SJSA1 (cell line): ENCODE results near the gene IQCM. TPM values are rescaled to one million over a fixed set of nuclear protein-coding genes. Genes with fewer than 3 reads are reported as not detected.
A peak's percentile ranks its signal among the peaks of the same experiment; 100 is the strongest.

Source experiments
- DNase-seq, 2 experiments: peaks; one replicate each; pipeline ENCODE4 v3.0.0-alpha.2; 2015 to 2020; ENCODE audit warnings: low spot score in 2 of 2, low read depth in 1 of 2
- H3K27ac ChIP-seq: fragments of 250-450 bp; sonication (Bioruptor Pico); 2 replicates; pipeline ENCODE4 v1.5.1; 2020; ENCODE audit warnings: mild to moderate bottlenecking, moderate library complexity
- H3K27me3 ChIP-seq: fragments of 250-450 bp; sonication (Bioruptor Pico); replicated peaks from 2 replicates; pipeline ENCODE4 v1.5.1; 2020; ENCODE audit warnings: mild to moderate bottlenecking, moderate library complexity
- H3K36me3 ChIP-seq: fragments of 250-450 bp; sonication (Bioruptor Pico); 2 replicates; pipeline ENCODE4 v1.5.1; 2020; ENCODE audit warnings: mild to moderate bottlenecking
- H3K4me1 ChIP-seq: fragments of 250-450 bp; sonication (Bioruptor Pico); replicated peaks from 2 replicates; pipeline ENCODE4 v1.6.1; 2021; ENCODE audit warnings: mild to moderate bottlenecking
- H3K4me3 ChIP-seq: fragments of 250-450 bp; sonication (Bioruptor Pico); 2 replicates; pipeline ENCODE4 v1.5.1; 2020; ENCODE audit warnings: mild to moderate bottlenecking
- H3K9me3 ChIP-seq: fragments of 250-450 bp; sonication (Bioruptor Pico); replicated peaks from 2 replicates; pipeline ENCODE4 v1.5.1; 2020; ENCODE audit warnings: mild to moderate bottlenecking
- total RNA-seq: library from RNA; depleted of rRNA; stranded (reverse); fragments of >200 nt; shearing (Covaris generic); gene quantifications from 2 replicates; pipeline ENCODE4 v1.2.3, GENCODE V29; 2014

IQCM gene
- total RNA-seq, 1 experiment from 2014 or later, result not detected

DNA sequence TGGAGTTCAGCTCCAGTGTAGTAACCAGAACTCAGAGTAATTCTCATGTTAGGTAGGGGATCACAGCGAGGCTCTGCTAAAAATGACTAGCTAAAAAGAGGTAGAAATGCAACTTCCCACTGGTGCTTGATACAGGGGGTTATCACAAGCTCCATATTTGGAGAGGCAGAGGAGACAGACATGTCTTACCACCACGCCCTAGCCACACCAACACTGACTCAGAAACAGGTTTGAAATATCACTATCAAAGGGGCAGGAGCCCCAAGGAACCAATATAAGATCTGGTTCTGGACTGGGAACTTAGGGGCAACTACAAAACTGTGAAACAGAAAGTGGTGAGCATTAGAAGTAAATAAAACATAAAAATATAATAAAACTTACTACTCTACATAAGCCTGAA is 62.9 kb downstream of the IQCM start:
- H3K36me3 ChIP-seq, result no peaks in the 10 kb centered on the region
- no peak for DNase-seq
- H3K4me1 ChIP-seq, result peaks cover 9% of the 10 kb centered on the region; the same call in 1 of the 2 replicates
- no peak overlapping the region for H3K27ac ChIP-seq
- H3K4me3 ChIP-seq, result no peak overlapping the region
- no peaks in the 10 kb centered on the region for H3K9me3 ChIP-seq
- no peaks in the 10 kb centered on the region for H3K27me3 ChIP-seq

DNA sequence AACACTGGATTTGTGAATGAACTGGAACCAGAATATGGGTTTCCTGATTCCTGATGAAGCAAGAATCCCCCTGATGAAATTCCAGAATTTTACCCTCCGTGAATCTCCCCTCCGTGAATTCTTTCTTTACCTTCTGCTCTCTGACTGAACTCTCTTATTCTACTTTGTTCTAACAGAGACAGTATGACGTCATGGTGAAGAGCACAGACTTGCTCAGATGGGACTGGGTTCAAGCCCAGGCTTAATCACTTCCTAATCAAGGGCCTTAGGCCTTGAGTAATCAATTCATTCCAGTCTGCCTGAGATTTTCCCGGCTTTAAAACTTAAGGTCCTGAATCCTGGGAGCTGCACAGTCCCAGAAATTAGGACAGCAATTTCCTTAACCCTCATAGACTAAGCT is 64.5 kb downstream of the IQCM start:
- no peak for DNase-seq
- Histone ChIP-seq H3K9me3 (no peaks in the 10 kb centered on the region), H3K27me3 (no peaks in the 10 kb centered on the region), H3K27ac (no peak overlapping the region), H3K36me3 (no peaks in the 10 kb centered on the region), H3K4me1 (peaks cover 9% of the 10 kb centered on the region; the same call in 1 of the 2 replicates), H3K4me3 (no peak overlapping the region)

DNA sequence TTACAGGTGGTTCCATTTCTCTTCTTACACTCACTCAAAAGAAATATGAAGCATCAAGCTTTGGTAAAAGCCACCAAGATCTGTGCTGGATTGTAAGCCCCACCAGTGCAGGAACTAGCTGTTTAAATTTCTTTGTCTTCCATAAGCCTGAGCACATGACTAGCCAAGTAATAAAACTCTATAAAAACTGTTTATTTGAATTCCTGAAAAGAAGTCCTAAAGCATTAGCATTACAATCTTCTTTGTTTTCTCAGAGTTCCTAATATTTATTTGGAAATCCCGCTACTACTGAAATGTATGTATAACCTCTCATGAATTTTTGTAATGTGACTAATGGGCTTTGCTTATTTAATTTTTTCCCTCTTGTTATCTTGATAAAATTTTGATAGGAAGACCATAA is 65.9 kb downstream of the IQCM start:
- Histone ChIP-seq H3K9me3 (no peaks in the 10 kb centered on the region), H3K4me1 (peaks cover 9% of the 10 kb centered on the region; the same call in 1 of the 2 replicates), H3K27ac (no peak overlapping the region), H3K27me3 (no peaks in the 10 kb centered on the region), H3K36me3 (no peaks in the 10 kb centered on the region), H3K4me3 (no peak overlapping the region)
- peak in 1 of 2 experiments; percentile 10 for DNase-seq

DNA sequence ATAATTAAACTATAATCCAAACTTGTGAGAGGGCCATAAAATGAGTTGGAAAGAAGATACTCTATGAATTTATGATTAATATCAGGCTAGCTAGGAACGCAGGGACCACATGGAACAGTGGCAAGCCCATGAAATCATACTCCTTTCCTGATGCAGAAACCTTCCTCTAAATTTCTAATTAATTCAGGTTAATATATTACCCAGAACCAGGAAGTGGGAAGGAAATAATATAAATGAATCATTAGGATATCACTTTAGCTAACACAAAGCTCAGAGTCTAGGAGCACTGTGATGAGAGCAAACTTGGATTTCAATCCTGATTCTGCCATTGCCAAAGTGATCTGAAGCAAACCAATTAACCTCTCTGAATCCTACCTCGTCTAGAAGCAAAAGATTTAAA is 68.0 kb downstream of the IQCM start:
- Histone ChIP-seq H3K36me3 (no peaks in the 10 kb centered on the region), H3K4me1 (0 out of 2 replicates have a peak, but pooled peaks cover 5% of the 10 kb centered on the region), H3K9me3 (no peaks in the 10 kb centered on the region), H3K27me3 (no peaks in the 10 kb centered on the region), H3K27ac (no peak overlapping the region), H3K4me3 (no peak overlapping the region)
- DNase-seq, result no peak

DNA sequence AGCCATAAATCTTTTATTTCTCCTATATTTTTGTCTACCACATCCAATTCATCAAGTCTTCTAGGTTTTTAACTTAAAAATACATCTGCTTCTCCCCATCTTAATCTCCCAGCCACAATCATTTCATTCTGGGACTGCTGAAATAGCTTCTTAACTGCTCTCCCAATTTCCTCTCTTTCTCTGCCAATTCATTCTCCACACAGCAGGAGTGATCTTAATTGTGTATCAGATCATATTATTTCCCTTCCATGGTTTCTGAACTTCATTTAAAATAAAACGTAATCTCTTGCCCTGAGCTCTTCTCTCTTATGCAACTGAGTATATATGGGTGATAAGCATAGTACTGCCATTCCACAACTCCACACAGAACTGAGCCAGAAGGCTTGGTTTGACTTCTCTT is 69.4 kb downstream of the IQCM start:
- H3K4me1 ChIP-seq, result 0 out of 2 replicates have a peak, but pooled peaks cover 5% of the 10 kb centered on the region
- H3K4me3 ChIP-seq, result no peak overlapping the region
- H3K9me3 ChIP-seq, result no peaks in the 10 kb centered on the region
- H3K36me3 ChIP-seq, result no peaks in the 10 kb centered on the region
- H3K27me3 ChIP-seq, result no peaks in the 10 kb centered on the region
- H3K27ac ChIP-seq, result no peak overlapping the region
- DNase-seq, result no peak

DNA sequence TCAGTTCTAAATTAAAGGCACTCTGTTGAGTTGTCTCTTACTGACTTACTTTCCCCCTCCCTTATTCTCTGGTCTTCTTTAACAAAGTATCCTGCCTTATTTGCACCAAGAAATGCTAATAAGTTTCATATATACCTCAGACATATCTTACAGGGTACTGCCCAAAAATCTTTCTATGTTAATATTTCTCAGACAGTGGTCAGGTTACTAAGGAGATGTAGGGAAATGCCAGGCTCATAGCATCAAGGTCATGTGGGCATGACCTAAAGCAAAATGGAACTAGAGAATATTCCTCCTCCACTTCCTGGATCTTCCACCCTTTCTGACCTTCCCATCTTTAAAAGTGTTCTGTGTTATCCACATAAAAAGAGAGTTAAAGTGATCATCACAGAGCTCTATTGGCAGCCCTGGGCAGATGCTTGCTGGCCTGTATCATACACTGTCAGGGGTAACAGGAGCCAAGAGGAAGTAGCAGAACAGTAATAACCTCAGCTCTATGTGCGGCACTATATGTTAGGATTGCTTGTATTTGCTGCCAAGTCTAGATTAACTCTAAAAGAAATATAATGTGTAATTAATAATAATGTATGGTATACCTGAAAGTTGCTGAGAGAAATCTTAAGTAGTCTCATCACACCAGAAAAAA is 74.3 kb downstream of the IQCM start:
- Histone ChIP-seq H3K27me3 (no peaks in the 10 kb centered on the region), H3K27ac (no peak overlapping the region), H3K36me3 (no peaks in the 10 kb centered on the region), H3K4me3 (no peak overlapping the region), H3K9me3 (no peaks in the 10 kb centered on the region), H3K4me1 (no peaks in the 10 kb centered on the region)
- no peak for DNase-seq

DNA sequence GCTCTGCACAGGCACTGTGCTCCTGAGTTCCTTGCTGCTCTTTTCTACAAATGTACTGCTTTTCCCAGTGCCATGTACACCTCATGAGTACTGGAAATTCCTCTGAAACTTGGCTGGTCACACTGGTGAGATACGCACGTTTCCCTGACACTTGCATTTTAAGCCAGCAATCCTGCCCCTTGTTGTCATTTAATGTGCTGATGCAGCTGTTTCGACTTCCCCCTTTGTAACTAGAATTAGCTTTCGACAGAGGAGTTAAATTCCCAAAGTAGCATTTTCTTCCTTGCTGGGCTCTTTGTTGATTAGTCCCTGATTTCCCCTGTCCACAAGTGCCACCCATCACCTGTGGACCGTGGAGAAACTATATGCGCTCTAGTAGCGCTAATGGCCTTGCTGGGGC is 77.5 kb downstream of the IQCM start:
- Histone ChIP-seq H3K4me1 (no peaks in the 10 kb centered on the region), H3K4me3 (no peak overlapping the region), H3K27ac (no peak overlapping the region), H3K27me3 (no peaks in the 10 kb centered on the region), H3K36me3 (no peaks in the 10 kb centered on the region), H3K9me3 (no peaks in the 10 kb centered on the region)
- no peak for DNase-seq

DNA sequence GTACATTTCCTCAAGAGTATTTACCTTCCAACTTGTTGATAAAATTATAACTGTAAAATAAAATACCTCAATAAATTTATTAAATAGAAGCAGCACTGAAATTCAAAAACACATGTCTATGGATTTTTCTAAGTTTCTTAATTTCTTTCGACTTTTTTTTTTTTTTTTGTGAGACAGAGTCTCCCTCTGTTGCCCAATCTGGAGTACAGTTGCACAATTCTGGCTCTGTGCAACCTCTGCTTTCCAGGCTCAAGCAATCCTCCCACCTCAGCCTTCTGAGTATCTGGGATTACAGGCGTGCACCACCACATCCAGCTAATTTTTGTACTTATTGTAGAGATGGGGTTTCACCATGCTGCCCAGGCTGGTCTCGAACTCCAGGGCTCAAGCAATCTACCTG is 79.8 kb downstream of the IQCM start:
- Histone ChIP-seq H3K36me3 (no peaks in the 10 kb centered on the region), H3K27me3 (no peaks in the 10 kb centered on the region), H3K4me3 (no peak overlapping the region)

DNA sequence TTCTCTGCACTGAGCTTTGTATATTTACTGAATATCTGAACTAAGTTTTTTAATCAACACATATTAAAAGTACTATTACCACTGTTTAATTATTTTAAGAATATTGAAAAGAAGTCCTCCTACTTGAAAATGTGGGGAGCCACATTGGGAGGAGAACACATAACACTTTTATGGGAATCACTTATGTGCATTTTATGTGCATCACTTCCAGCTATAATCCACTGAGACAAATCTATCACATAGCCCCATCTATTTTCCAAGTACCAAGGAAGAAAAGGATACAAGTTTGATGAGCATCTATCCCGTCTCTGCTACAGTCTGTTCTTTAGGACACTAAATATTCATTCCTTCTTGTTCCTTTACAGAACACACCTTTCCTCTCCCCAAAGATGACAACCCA is 87.2 kb downstream of the IQCM start:
- Histone ChIP-seq H3K9me3 (no peaks in the 10 kb centered on the region), H3K27me3 (no peaks in the 10 kb centered on the region), H3K4me1 (no peaks in the 10 kb centered on the region), H3K36me3 (no peaks in the 10 kb centered on the region), H3K4me3 (no peak overlapping the region), H3K27ac (no peak overlapping the region)
- DNase-seq, result no peak

More for the DNA sequence above, 79.8 kb downstream of the IQCM start:
- no peaks in the 10 kb centered on the region for H3K4me1 ChIP-seq
- H3K27ac ChIP-seq, result no peak overlapping the region
- no peak for DNase-seq
- H3K9me3 ChIP-seq, result no peaks in the 10 kb centered on the region

DNA sequence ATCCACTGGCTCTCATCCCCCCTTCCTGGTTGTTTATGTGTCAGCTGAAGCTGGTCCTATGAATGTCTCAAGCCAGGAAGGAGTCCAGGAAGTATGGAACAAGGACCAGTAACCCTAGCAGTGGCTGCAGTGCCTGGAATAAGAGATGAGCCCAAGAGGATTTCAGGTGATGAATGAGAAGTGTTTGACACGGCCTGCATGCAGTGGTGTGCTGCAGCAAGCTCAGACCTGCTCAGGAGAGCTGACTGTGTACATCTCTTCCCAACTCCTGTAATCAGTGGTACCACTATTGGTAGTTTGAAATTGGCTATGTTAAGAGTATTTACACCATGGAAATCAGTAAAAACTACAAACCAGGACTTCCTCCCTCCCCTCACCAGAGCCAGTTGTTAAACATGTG is 88.0 kb downstream of the IQCM start:
- H3K27ac ChIP-seq, result no peak overlapping the region
- no peaks in the 10 kb centered on the region for H3K9me3 ChIP-seq
- DNase-seq, result no peak
- no peak overlapping the region for H3K4me3 ChIP-seq
- no peaks in the 10 kb centered on the region for H3K36me3 ChIP-seq
- no peaks in the 10 kb centered on the region for H3K27me3 ChIP-seq
- H3K4me1 ChIP-seq, result no peaks in the 10 kb centered on the region

DNA sequence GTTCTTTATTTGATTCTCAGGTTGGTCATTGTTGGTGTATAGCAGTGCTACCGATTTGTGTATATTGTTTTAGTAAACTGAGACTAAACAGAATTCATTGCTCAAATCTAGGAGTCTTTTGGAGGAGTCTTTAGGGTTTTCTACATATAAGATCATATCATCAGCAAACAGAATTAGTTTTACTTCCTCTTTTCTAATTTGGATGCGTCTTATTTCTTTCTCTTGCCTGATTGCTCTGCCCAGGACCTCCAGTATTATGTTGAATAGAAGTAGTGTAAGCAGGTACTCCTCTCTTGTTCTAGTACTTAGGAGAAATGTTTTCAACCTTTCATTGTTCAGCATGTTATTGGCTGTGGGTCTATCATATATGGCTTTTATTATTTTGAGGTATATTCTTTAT is 92.6 kb downstream of the IQCM start:
- Histone ChIP-seq H3K9me3 (no peaks in the 10 kb centered on the region), H3K4me3 (no peak overlapping the region), H3K36me3 (no peaks in the 10 kb centered on the region), H3K27ac (no peak overlapping the region), H3K4me1 (no peaks in the 10 kb centered on the region), H3K27me3 (no peaks in the 10 kb centered on the region)
- no peak for DNase-seq

DNA sequence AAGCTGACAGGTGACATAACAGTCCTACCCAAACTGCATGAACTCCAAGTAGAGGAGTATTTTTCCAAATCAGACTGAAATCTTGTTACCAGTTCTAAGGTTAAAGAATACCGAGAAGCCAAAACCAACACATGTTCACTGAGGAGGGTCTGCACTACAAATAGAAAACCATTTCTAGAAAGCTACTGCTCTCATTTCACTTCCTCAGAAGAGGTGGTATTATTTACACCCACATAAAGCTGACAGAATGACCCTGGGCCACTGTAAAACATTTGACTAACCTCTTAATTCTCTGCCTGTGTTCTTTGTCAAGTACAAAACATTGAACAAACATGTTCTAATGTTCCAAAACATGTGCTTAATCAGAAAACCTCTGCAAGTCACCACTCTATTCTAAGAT is 95.8 kb downstream of the IQCM start:
- no peak overlapping the region for H3K4me3 ChIP-seq
- H3K36me3 ChIP-seq, result no peaks in the 10 kb centered on the region
- H3K4me1 ChIP-seq, result no peaks in the 10 kb centered on the region
- H3K9me3 ChIP-seq, result no peaks in the 10 kb centered on the region
- no peak overlapping the region for H3K27ac ChIP-seq
- H3K27me3 ChIP-seq, result no peaks in the 10 kb centered on the region
- DNase-seq, result no peak

DNA sequence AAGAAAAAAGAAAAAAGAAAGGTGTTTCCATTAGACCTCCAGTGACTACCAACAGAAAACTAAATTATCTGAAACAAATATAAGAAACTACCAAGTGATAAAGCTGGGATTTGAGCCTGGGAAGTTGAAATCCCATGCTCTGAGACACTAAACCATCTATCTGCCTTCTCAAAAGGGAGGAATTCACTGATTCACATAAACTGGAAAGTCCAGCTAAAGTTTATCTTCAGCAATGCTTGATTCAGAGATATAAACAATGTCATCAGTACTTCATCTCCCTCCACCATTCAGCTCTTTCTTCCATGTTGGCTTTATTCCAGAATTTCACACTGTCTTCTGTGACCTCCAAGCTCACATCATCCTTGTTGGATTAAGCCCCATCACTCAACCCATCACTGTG is 96.3 kb downstream of the IQCM start:
- no peak for DNase-seq
- Histone ChIP-seq H3K36me3 (no peaks in the 10 kb centered on the region), H3K4me3 (no peak overlapping the region)

DNA sequence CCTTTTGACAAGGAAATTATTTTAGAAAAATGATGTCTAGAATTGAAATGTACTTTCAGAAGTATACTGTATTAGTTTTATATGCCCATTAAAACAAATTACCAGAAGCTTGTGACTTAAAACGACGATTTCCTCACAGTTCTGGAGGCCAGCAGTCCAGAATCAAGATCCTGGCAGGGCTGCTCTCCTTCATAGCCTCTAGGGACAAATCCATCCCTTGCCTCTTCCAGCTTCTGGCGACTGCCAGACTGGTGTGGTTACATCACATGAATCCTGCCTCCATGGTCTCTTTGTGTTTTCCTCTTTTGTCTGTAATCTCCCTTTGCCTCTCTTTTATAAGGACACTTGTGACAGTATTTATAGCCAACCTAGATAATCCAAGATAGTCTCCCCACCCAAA is 97.1 kb downstream of the IQCM start:
- Histone ChIP-seq H3K27me3 (no peaks in the 10 kb centered on the region), H3K9me3 (no peaks in the 10 kb centered on the region), H3K27ac (no peak overlapping the region), H3K36me3 (no peaks in the 10 kb centered on the region), H3K4me1 (no peaks in the 10 kb centered on the region), H3K4me3 (no peak overlapping the region)
- DNase-seq, result no peak

More for the DNA sequence above, 96.3 kb downstream of the IQCM start:
- H3K27ac ChIP-seq, result no peak overlapping the region
- H3K9me3 ChIP-seq, result no peaks in the 10 kb centered on the region
- no peaks in the 10 kb centered on the region for H3K27me3 ChIP-seq
- H3K4me1 ChIP-seq, result no peaks in the 10 kb centered on the region

DNA sequence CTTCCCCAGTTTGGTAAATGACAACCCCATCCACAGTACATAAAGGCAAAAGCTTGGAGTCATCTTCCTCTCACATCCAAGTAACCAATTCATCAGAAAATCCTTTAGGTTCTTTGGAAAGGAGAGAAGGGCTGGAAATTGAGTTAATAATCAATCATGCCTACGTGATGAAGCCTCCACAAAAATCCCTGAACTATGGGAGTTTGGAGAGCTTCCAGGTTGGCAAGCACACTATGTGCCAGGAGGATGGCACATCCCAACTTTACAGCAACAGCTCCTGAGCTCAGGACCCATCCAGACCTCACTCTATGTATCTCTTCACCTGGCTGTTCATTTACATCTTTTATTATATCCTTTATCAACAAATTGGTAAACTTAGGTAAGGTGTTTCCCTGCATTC is 98.9 kb downstream of the IQCM start:
- Histone ChIP-seq H3K36me3 (no peaks in the 10 kb centered on the region), H3K4me1 (no peaks in the 10 kb centered on the region), H3K4me3 (no peak overlapping the region), H3K27ac (no peak overlapping the region), H3K9me3 (no peaks in the 10 kb centered on the region), H3K27me3 (no peaks in the 10 kb centered on the region)
- DNase-seq, result no peak
